HG02943 (cell line): ENCODE measurements around the gene ADAMTSL4.
"Not testable (repeated sequence)": the region's sequence is repeated elsewhere in the genome, so short reads cannot be mapped to it uniquely, and the experiment has no call there.

ENCODE experiments used
- ATAC-seq: cut with Tn5 transposase; IDR thresholded peaks from one replicate; pipeline ENCODE4 v1.9.1; 2021; ENCODE audit warnings: mild to moderate bottlenecking, low read depth, moderate library complexity; ENCODE audit not compliant: unreplicated experiment

The ADAMTSL4 gene

DNA sequence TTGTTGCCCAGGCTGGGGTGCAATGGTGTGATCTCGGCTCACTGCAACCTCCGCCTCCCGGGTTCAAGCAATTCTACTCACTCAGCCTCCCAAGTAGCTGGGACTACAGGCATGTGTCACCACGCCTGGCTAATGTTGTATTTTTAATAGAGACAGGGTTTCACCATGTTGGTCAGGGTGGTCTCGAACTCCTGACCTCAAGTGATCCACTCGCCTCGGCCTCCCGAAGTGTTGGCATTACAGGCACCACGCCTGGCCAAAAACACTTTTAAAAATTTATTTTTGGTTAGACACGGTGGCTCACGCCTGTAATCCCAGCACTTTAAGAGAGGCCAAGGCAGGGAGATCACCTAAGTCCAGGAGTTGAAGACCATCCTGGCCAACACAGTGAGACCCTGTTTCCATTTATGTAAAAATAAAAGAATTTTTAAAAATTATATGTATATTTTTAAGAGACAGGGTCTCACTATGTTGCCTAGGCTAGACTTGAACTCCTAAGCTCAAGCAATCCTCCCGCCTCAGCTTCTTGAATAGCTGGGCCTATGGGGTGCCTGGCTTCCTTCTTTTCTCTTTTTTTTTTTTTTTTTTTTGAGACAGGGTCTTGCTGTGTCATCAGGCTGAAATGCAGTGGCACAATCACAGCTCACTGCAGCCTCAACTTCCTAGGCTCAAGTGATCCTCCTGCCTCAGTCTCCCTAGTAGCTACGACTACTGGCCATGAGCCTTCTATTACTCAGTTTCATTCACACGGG is 16.2 kb downstream of the ADAMTSL4 start:
- not testable (repeated sequence) for ATAC-seq

DNA sequence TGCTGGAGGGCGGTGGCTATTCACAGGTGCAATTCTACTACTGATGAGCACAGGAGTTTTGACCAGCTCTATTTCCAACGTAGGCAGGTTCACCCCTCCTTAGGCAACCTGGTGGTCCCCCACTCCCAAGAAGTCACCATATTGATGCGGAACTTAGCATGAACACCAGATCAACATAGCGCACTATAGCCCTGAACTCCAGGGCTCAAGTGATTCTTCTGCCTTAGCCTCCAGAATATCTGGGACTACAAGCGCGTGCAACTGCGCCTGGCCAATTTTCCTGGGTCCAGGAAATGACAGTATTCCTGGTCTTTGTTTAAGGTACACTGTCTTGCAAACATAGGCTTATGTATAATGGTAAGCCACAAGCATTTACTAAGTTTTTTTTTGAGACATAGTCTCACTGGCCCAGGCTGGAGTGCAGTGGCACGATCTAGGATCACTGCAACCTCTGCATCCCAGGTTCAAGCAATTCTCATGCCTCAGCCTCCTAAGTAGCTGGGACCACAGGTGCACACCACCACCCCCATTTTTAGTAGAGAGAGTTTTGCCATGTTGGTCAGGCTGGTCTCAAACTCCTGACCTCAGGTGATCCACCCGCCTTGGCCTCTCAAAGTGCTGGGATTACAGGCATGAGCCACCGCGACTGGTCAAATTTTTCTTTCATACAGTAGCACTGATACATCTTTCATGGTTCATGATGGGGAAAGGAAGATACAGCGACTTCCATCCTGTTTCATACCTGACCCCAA is 17.6 kb downstream of the ADAMTSL4 start:
- ATAC-seq = no peak

DNA sequence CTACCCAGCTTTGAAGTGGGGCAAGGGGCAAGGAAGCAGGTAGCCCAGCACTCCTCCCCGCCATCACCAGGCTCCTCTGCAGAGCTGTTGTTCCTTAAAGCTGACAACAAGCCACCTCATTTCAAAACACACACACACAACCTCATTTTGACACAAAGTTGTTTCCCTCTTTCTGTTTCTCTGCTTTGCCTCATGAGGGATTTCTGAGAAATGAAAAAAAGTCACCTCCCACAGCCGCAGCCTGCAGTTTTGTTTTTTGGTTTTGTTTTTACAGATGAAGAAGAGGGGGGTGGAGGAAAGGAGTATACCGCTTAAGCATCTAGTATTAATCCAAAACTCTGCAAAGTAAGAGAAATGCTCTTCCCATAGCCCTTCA is 18.1 kb downstream of the ADAMTSL4 start:
- ATAC-seq = peak; percentile 30

DNA sequence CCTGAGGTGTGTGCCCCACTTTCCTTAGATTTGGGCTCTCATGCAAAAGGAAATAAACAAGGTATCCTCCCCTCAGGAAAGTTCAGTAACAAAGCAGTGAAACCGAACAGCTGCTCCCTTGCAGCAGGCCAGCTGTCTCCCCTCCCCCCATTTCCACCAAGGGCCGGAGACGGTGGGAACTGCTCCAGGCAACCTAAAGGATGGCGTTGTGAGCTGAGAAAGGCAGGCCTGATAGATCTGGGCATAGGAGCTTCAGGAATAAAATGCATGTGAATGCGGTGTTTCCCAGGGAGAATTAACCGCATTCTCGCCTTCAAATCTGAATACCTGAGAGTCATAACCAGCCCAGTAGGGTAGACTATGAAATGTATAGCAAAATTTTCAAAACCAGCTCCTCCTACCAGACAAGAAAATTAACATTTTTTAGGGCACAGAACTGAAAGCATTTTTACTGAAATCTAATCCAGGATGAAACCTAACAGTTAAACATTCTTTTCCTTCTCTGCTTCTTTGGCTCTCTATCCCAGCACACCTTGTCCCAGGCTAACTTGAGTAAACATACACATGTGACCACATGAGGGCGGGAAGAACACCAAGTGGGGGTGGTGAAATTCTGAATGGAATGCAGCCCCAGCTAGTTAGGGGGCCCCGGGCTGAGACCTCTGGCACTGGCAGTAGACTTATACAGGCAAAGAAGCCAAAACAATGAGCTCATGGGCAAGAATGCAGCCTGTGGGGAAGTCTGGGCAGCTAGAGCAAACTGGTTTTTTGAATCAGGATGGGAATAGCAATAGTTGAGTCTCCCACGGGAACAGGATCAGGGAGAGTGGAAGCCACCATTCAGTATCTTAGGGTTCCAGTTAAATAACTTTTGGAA is 18.7 kb downstream of the ADAMTSL4 start:
- peak; percentile 15 for ATAC-seq

DNA sequence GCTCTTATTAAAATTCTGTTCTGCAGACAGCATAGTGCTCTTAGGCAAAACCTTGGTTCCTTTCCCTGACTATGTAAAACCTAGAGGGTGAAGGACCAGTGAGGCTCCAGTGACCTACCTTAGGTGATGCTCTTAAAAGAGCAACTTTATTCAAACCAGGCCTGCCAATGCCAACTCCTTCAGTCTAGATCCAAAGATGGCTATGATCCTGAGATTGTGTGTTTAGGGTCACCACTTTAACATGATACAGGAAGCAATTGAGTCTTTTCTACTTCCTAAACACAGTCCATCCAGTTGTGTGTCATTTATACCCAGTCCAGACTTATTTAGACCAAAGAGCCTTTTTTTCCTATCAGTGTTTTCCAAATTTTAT is 19.4 kb downstream of the ADAMTSL4 start:
- no peak for ATAC-seq

DNA sequence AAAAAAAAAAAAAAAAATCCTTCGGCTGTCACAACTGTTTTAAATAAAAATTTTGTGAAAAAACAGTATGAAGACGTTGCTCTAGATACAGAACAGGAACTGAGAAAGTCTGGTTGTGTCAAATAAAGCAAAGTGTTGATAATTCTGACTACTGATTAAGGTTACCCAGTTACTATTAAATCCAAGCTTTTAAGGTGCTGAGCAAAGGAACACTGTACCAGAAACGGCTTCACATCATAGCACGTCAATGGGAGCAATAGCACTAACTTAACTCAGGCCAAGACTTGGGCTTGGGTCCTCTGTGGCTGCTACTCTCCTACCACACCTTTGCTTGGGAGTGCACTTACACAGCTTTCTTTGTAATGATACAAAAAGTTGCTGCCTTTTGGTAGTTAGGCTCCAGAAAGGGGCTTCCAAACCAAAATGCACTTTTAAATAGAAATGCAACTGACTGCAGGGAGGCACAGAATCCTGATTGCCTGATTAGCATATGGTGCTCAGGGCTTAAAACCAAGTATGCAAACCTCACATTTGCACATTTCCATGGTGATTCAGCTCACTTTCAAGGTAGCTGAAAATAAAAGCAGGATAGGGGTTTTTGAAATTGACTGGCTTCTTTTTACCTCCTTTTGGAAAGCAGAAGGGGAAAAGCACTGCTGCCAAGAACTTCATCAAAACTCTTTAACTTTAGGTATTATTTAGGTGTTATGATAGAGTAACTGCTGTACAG is 23.9 kb downstream of the ADAMTSL4 start:
- ATAC-seq = no peak

DNA sequence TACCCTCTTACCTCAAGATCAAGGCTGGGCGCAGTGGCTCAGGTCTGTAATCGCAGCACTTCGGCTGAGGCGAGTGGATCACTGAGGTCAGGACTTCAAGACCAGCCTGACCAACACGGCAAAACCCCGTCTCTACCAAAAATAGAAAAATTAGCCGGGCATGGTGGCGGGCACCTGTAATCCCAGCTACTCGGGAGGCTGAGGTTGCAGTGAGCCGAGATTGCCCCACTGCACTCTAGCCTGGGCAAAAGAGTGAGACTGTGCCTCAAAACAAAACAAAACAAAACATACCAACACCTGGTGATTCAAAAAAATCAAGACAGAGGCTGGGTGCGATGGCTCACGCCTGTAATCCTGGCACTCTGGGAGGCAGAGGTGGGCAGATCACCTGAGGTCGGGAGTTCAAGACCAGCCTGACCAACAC is 24.5 kb downstream of the ADAMTSL4 start:
- ATAC-seq = not testable (repeated sequence)

DNA sequence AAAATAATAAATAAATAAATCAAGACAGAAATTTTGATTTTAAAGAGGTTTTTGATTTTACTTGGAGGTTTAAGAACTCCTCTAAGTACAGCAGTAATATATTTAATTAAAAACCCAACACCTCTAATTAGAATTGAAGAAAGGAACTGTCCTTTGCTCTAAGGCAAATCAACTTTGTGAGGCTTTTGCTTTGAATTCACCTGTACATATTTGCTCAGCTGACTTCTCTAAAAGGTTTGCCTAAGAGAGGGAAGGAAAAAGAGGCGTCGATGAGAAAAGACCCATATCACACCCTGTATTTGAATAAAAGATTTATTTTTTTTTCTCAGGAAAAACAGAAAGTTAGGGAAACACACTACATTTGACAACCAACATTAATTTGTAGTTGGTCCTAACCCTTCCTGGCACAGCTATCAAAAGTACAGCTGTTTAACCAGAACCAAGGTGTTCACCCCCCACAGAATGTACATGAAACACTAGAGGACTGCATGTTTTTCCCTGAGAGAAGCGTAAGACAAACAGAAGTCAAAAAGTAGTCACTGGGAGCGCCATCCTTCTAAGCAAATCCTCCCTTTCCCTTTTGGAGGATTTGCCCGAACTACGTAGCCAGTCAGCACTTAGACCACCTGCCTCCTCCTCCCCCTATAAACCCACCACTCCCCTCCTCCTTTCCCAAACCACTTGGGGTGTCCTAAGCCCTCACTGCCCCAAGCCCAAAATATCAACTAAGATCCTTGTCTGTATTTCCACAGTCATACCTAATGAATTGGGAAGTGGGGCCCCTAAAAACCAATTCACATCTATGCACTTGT is 25.3 kb downstream of the ADAMTSL4 start:
- no peak for ATAC-seq

DNA sequence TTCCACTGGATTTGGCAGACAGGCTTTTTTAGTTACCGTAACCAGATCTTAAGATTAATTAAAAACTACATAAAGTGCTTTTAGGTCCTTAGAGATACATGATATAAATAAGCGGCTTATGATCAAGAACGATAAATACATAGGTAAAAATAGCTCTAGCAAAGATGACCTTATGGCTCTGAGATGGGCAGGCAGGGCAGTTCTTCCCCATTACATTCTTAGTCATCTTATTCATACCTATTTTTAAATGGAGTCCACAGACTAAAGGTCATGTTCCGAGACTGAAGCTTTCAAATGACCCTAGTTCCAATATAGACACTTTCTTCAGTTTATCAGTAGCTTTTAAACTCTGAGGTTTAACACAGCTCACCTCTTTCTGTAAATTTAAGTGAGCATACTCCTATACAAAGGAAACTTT is 25.9 kb downstream of the ADAMTSL4 start:
- ATAC-seq = no peak

DNA sequence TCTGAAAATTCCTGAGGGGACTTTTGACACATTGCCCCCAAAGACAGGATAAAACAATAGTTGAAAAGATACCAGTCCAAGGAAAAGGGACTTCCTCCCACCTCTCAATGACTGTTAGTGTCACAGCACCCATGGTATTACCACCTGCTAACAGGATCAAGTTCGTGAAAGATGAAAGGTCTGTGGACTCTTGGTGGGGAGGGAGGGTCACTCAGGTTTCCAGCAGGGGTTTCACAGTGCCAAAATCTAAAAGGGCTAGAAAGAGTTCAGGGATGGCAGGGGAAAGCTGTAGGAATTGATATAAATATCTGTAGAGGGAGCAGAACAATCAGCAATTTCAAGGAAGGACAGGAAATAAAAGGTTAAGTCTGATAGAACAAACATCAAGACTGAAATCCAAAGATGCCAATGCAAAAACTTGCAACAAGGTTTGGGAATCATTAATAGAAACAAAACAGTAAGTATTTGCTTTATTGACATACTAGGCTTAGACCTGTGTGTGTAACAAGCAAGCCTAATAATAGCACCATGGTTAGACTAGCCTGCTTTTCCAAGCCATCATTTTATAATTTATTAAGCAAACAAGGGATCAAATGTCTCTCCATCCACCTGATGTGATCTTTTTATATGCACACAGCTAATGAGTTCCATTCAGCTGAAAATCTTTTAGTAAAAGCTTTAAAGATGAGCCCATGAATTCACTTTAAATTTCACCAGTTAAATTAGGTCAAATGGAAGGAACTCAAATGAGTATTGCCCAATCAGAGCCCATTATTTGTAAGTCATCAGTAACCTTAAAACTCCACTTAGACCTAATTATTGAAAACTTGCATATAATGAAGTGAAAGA is 26.5 kb downstream of the ADAMTSL4 start:
- no peak for ATAC-seq

DNA sequence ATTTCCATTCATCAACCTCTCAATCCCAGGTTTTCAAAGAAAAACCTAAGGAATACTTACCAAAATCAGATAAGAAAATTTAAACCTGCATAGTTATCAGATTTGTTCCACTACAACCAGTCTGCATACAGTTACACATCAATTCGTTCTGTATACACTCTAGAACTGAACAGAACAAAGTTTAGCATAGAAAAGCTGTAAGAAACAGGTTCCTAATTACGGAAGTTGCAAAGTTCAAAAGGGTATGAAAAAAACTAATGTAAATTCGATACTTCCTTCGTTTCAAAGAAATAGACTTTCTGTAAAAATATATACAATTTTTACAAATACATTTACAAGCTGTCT is 27.1 kb downstream of the ADAMTSL4 start:
- ATAC-seq = no peak

DNA sequence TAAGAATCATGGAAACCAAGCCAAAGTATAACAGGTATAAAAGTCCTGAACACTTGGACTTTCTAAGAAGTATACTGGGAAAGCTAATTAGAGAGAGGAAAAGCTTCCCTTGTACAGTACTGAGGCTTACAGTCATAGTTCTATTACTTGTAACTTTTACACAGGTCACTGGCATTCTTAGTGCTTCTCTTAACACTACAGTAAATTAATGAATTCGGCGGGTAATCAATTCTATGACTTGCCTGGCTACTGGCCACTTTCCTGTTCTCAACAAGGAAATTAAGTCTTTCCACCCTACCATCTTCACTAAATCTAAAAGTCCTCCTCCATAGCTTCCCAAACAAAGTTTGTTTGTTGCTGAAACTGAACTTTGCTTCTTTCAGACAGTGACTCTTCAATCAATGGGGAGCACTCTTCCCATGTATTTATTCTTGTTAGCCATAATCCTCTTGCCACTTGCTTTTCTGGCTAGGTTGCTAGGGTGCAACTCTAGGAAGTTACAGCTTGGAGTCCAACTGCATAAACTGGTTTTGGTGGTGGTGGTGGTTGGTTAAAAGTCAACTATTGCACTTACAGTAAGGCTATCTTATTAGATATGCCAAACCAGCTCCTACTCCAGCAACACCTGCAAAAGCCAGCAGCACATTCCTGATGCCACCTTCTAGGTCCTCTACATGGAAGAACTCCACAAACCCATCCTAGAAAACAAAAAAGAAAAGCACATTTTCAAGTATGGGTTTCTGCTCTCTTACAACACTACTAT is 27.8 kb downstream of the ADAMTSL4 start:
- ATAC-seq = no peak

DNA sequence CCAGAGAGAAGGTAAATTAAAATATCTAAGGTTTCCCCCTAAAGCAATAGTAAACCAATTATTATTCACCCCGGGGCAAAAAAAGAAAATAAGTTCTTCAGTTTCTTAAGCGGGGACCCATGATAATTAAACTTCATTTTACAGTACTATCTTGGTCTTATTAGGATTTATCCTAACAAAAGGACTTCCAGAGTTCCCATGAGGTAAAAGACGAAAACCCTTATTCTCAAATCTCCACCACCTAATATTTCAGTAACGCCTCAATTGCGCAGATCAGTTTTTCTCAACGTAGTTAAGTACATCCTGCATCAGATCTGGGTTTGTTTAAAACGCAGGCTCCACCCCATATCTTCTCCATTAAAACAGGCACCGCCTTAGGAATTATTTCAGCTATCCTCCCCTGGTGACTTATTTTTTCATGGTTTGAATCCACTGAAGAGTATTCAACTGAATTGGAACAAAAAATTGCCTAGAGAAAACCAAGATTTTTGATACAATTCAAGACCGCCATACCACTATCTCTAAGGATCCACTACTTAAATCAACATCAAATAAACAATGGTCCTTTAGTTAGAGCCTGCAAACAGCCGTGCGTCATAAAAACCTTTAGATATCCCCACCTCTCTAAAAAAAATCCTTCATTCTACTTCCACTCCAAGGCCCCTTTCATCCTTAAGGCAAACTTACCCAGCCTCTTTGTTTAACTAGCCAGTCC is 28.5 kb downstream of the ADAMTSL4 start:
- ATAC-seq = no peak

DNA sequence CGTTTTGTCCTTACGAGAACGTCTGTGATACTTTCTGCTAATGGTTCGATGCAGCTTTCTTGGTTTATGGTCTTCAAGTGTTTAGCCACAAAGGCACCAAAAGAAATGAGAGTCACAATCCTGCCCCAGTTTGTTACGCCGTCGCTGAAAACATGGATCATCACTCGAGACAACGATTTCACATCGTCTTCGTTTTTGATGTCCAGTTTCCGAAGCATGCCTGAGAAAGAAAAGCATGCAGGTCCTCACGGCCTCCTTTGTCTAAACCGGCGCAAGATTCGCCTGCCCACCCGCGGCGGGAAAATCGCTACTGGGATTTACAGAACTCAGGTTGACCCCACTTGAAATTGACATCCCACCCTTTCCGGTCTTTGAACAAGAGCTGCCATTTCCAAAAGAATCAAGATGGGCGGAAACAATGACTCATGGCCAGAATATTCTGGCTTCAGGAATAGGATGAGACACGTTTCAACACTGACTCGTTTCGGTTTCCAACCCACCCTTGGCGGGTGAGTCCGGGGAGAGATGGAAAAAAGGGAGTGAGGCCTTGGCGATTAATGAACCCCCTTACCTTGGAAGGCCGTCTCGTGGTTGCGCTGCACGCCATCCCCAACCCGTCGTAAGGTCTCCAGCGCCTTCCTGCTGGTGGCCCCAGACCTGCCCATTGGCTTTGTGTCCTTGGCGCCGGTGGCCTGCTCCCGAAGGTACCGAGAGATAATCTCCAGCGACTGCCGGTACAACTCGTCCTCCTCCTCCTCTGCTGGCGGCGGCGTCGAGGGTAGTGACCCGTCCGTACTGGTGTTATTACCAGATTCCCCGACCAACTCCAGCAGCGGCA is 29.3 kb downstream of the ADAMTSL4 start:
- ATAC-seq = no peak

DNA sequence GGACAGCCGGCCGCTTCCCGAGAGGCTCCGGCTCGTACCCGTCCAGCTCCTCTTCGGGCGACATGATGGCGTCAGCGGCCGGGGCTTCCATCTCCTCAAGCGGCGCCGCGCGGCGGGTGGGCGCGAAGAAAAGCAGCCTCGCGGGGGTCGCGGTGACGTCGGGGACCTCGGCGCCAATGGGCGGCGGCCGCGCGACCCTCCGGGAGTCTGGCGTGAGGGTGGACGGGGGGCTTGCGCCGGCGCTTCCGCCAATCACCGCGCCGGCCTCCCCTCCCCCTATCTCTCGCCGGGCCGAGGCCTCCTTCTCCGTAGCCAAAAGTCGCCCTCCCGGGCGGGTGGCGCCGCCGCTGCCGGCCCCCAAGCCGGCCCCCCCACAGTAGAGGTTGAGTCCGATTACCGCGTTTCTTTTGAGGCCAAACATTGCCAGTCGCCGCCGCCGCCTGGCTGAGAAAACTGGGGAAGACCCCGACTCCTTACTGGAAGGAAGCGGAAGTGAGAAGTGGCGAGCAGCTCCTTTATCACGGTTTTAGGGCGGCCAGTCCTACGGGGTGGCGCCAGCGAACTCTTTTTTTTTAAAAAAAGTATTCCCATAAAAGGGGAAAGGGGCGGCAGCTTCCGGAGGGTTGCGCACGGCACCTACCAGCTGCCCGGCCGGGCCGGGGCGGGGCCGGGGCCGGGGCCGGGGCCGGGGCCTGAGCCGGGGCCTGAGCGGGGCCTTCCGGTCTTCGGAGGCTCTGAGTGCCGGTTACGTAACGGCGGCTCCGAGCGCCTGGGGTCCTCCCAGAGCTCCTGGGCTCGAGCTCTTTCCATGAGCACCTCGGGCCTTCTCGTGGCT is 30.1 kb downstream of the ADAMTSL4 start, which contains the start of gene MCL1:
Gene MCL1, minus strand, starts transcription at position 501 of the 835 bp plus-strand sequence. Its CDS starts 80 bp downstream, at position 421.
- peak; percentile 86 for ATAC-seq
